Mesendoderm (in vitro differentiated cells): ENCODE measurements around the gene SETD3.

Experiments
- DNase-seq: peaks from one replicate; pipeline ENCODE4 v3.0.0; 2013
- H2AK5ac ChIP-seq: 2 replicates; pipeline ENCODE4 v1.6.1; 2013; ENCODE audit warnings: low read length, inconsistent platforms
- H2BK120ac ChIP-seq: 2 replicates; pipeline ENCODE4 v1.6.1; 2013; ENCODE audit warnings: low read depth, mild to moderate bottlenecking, low read length, moderate library complexity, mixed read lengths
- H2BK15ac ChIP-seq: replicated peaks from 2 replicates; pipeline ENCODE4 v1.6.1; 2013; ENCODE audit warnings: low read depth, mild to moderate bottlenecking, moderate library complexity
- H2BK5ac ChIP-seq: 2 replicates; pipeline ENCODE4 v1.6.1; 2013; ENCODE audit warnings: low read length, inconsistent platforms
- H3K18ac ChIP-seq: 2 replicates; pipeline ENCODE4 v1.6.1; 2013; ENCODE audit warnings: mild to moderate bottlenecking, low read length, mixed read lengths
- H3K23ac ChIP-seq: one replicate; pipeline ENCODE4 v1.6.1; 2013; ENCODE audit warnings: low read length
- H3K27ac ChIP-seq: 2 replicates; pipeline ENCODE4 v1.5.1; 2013; ENCODE audit warnings: low read depth, mild to moderate bottlenecking, inconsistent platforms, low read length, moderate library complexity
- H3K27me3 ChIP-seq: 2 replicates; pipeline ENCODE4 v1.6.1; 2013; ENCODE audit warnings: low read length, control low read depth, mild to moderate bottlenecking, inconsistent platforms; ENCODE audit not compliant: insufficient read depth, poor library complexity
- H3K36me3 ChIP-seq: 2 replicates; pipeline ENCODE4 v1.6.1; 2013; ENCODE audit warnings: low read length, inconsistent platforms; ENCODE audit not compliant: control insufficient read depth, insufficient read depth
- H3K4ac ChIP-seq: one replicate; pipeline ENCODE4 v1.6.1; 2013; ENCODE audit warnings: low read depth, mild to moderate bottlenecking, low read length, moderate library complexity
- H3K4me1 ChIP-seq: 2 replicates; pipeline ENCODE4 v1.6.1; 2013; ENCODE audit warnings: low read depth, low read length, inconsistent platforms; ENCODE audit not compliant: control insufficient read depth
- H3K4me2 ChIP-seq: 2 replicates; pipeline ENCODE4 v1.6.1; 2013; ENCODE audit warnings: low read length
- H3K4me3 ChIP-seq: 2 replicates; pipeline ENCODE4 v1.5.1; 2013; ENCODE audit warnings: mild to moderate bottlenecking, low read length
- H3K56ac ChIP-seq: one replicate; pipeline ENCODE4 v1.6.1; 2013; ENCODE audit warnings: low read length
- H3K79me1 ChIP-seq: 2 replicates; pipeline ENCODE4 v1.6.1; 2013; ENCODE audit warnings: low read length, inconsistent platforms
- H3K79me2 ChIP-seq: 2 replicates; pipeline ENCODE4 v1.6.1; 2013; ENCODE audit warnings: mild to moderate bottlenecking, low read length; ENCODE audit not compliant: control insufficient read depth, insufficient read depth
- H3K9ac ChIP-seq: 2 replicates; pipeline ENCODE4 v1.6.1; 2013; ENCODE audit warnings: low read length, inconsistent platforms
- H4K5ac ChIP-seq: one replicate; pipeline ENCODE4 v1.6.1; 2013; ENCODE audit warnings: low read length
- H4K8ac ChIP-seq: one replicate; pipeline ENCODE4 v1.6.1; 2013; ENCODE audit warnings: low read depth, mild to moderate bottlenecking, control low read depth, low read length, moderate library complexity
- WGBS: extraction: QIAGEN DNeasy Blood & Tissue Kit; methylation state at CpG from one replicate; pipeline ENCODE4 v1.1.7; 2013; ENCODE audit warnings: low lambda C conversion rate, missing lambda C conversion rate; ENCODE audit not compliant: insufficient coverage; ENCODE audit errors: extremely low coverage; 5-methylcytosine and 5-hydroxymethylcytosine counted together

The SETD3 gene

GRCh38 chr14:99359906-99360305, 120.8 kb downstream of the SETD3 start:
- Histone ChIP-seq H4K5ac (no peak overlapping the region), H3K4me2 (no peak overlapping the region), H3K27me3 (no peaks in the 10 kb centered on the region), H2BK15ac (no peak overlapping the region), H3K79me2 (no peaks in the 10 kb centered on the region), H3K18ac (no peak overlapping the region), H3K79me1 (no peaks in the 10 kb centered on the region), H4K8ac (no peak overlapping the region), H3K9ac (no peak overlapping the region), H3K4ac (no peak overlapping the region), H3K4me3 (no peak overlapping the region), H2BK120ac (no peak overlapping the region), H2BK5ac (no peak overlapping the region), H3K27ac (no peak overlapping the region), H3K56ac (no peak overlapping the region), H3K4me1 (no peaks in the 10 kb centered on the region), H3K23ac (no peak overlapping the region), H3K36me3 (no peaks in the 10 kb centered on the region), H2AK5ac (no peak overlapping the region)
- DNase-seq = no peak
- WGBS = no CpG with 5 or more reads among the region's 5 CpGs

GRCh38 chr14:99357916-99358390, 122.7 kb downstream of the SETD3 start:
- Histone ChIP-seq H3K56ac (no peak overlapping the region), H3K4me1 (no peaks in the 10 kb centered on the region), H3K4ac (no peak overlapping the region), H3K23ac (peak overlapping the region; percentile 24), H3K79me1 (no peaks in the 10 kb centered on the region), H3K4me2 (no peak overlapping the region), H3K27ac (no peak overlapping the region), H2BK120ac (no peak overlapping the region), H3K79me2 (no peaks in the 10 kb centered on the region), H4K5ac (no peak overlapping the region), H3K27me3 (no peaks in the 10 kb centered on the region), H2BK15ac (no peak overlapping the region), H3K18ac (no peak overlapping the region), H3K9ac (no peak overlapping the region), H3K4me3 (no peak overlapping the region), H3K36me3 (no peaks in the 10 kb centered on the region), H2AK5ac (no peak overlapping the region), H4K8ac (no peak overlapping the region), H2BK5ac (no peak overlapping the region)
- WGBS = no CpG with 5 or more reads among the region's 12 CpGs
- no peak for DNase-seq

- Histone ChIP-seq H3K18ac (no peak overlapping the region), H2BK5ac (no peak overlapping the region), H3K79me1 (no peaks in the 10 kb centered on the region), H3K27me3 (no peaks in the 10 kb centered on the region), H3K56ac (no peak overlapping the region), H2BK120ac (no peak overlapping the region), H3K23ac (no peak overlapping the region), H3K4ac (no peak overlapping the region), H3K4me3 (no peak overlapping the region), H4K8ac (no peak overlapping the region), H2AK5ac (no peak overlapping the region), H3K4me2 (no peak overlapping the region), H3K9ac (no peak overlapping the region), H4K5ac (no peak overlapping the region), H2BK15ac (no peak overlapping the region), H3K79me2 (no peaks in the 10 kb centered on the region), H3K36me3 (no peaks in the 10 kb centered on the region), H3K4me1 (no peaks in the 10 kb centered on the region), H3K27ac (no peak overlapping the region)
- no CpG with 5 or more reads among the region's 15 CpGs for WGBS
- no peak for DNase-seq
Measured at GRCh38 chr14:99357151-99357915, 123.3 kb downstream of the SETD3 start.

GRCh38 chr14:99356031-99356608, 124.5 kb downstream of the SETD3 start:
- H3K79me2 ChIP-seq = no peaks in the 10 kb centered on the region
- no peak overlapping the region for H3K23ac ChIP-seq
- no peak overlapping the region for H3K9ac ChIP-seq
- no peak overlapping the region for H3K56ac ChIP-seq
- H2AK5ac ChIP-seq = no peak overlapping the region
- H2BK120ac ChIP-seq = no peak overlapping the region
- no peaks in the 10 kb centered on the region for H3K79me1 ChIP-seq
- no peak for DNase-seq
- no peak overlapping the region for H2BK5ac ChIP-seq
- H4K5ac ChIP-seq = no peak overlapping the region
- H4K8ac ChIP-seq = no peak overlapping the region
- H3K27me3 ChIP-seq = no peaks in the 10 kb centered on the region
- H3K4ac ChIP-seq = no peak overlapping the region
- WGBS = no CpG with 5 or more reads among the region's 15 CpGs
- H3K4me2 ChIP-seq = no peak overlapping the region
- H3K27ac ChIP-seq = no peak overlapping the region
- H3K18ac ChIP-seq = no peak overlapping the region
- H2BK15ac ChIP-seq = no peak overlapping the region
- no peaks in the 10 kb centered on the region for H3K4me1 ChIP-seq
- no peak overlapping the region for H3K4me3 ChIP-seq
- H3K36me3 ChIP-seq = no peaks in the 10 kb centered on the region

- H3K79me1 ChIP-seq = no peaks in the 10 kb centered on the region
- H3K18ac ChIP-seq = no peak overlapping the region
- H3K79me2 ChIP-seq = no peaks in the 10 kb centered on the region
- no peak overlapping the region for H3K27ac ChIP-seq
- WGBS = no CpG with 5 or more reads among the region's 7 CpGs
- no peaks in the 10 kb centered on the region for H3K36me3 ChIP-seq
- H2BK15ac ChIP-seq = no peak overlapping the region
- H4K8ac ChIP-seq = no peak overlapping the region
- H3K4ac ChIP-seq = no peak overlapping the region
- H3K56ac ChIP-seq = no peak overlapping the region
- H2AK5ac ChIP-seq = no peak overlapping the region
- no peak overlapping the region for H3K4me2 ChIP-seq
- no peak overlapping the region for H3K4me3 ChIP-seq
- no peaks in the 10 kb centered on the region for H3K27me3 ChIP-seq
- H3K9ac ChIP-seq = no peak overlapping the region
- no peak overlapping the region for H2BK120ac ChIP-seq
- no peak for DNase-seq
- H3K4me1 ChIP-seq = no peaks in the 10 kb centered on the region
- H3K23ac ChIP-seq = no peak overlapping the region
- H4K5ac ChIP-seq = no peak overlapping the region
- no peak overlapping the region for H2BK5ac ChIP-seq
Measured at GRCh38 chr14:99354166-99354875, 126.3 kb downstream of the SETD3 start.
